Gastroesophageal sphincter (tissue), 3 donors: Measurements from ENCODE around the gene TDRD6.

ENCODE experiments used
- CTCF ChIP-seq, 4 experiments: fragments of 200-600 bp in 2 of 4; fragments of 450-650 bp in 2 of 4; sonication (generic) in 1 of 4; IDR thresholded peaks; one replicate each; pipeline ENCODE4 v1.5.1; 2017 to 2019; ENCODE audit warnings: antibody characterized with exemption in 4 of 4, mild to moderate bottlenecking in 2 of 4, moderate library complexity in 2 of 4
- EP300 ChIP-seq: sonication (generic); formaldehyde crosslinking; IDR thresholded peaks from one replicate; pipeline ENCODE4 v1.6.1; 2017; ENCODE audit warnings: antibody characterized with exemption, mild to moderate bottlenecking

- TF ChIP-seq CTCF (IDR thresholded peaks at IDR 0.05) (peak in 1 of 4 experiments; percentile 13), EP300 (no peak)
Measured at GRCh38 chr6:46734867-46735719, 47.4 kb downstream of the TDRD6 start, which contains the start of gene PLA2G7.
